ENCODE measurements around the gene TRIM41.
A peak's percentile ranks its signal among the peaks of the same experiment; 100 is the strongest.
"Not testable (repeated sequence)": the region's sequence is repeated elsewhere in the genome, so short reads cannot be mapped to it uniquely, and the experiment has no call there.

TRIM41 gene

GRCh38 chr5:181212080-181212479, 11.0 kb upstream of the TRIM41 start:
- DNase-seq = no peak

- DNase-seq = no peak
Measured at GRCh38 chr5:181212934-181213333, 10.1 kb upstream of the TRIM41 start.

GRCh38 chr5:181214249-181214648, 8.8 kb upstream of the TRIM41 start:
- not testable (repeated sequence) for DNase-seq

- peak; percentile 60 for DNase-seq
Measured at GRCh38 chr5:181215997-181216989, 6.8 kb upstream of the TRIM41 start.

- peak; percentile 69 for DNase-seq
Measured at GRCh38 chr5:181217111-181217802, 5.8 kb upstream of the TRIM41 start.

GRCh38 chr5:181217803-181218062, 5.3 kb upstream of the TRIM41 start:
- DNase-seq = peak; percentile 62

- no peak for DNase-seq
Measured at GRCh38 chr5:181218795-181219124, 4.3 kb upstream of the TRIM41 start.

- no peak for DNase-seq
Measured at GRCh38 chr5:181219262-181220177, 3.6 kb upstream of the TRIM41 start.

- DNase-seq = no peak
Measured at GRCh38 chr5:181220178-181220515, 2.9 kb upstream of the TRIM41 start.

- DNase-seq = peak; percentile 72
Measured at GRCh38 chr5:181221105-181221791, 1.8 kb upstream of the TRIM41 start.

- peak; percentile 90 for DNase-seq
Measured at GRCh38 chr5:181221792-181222629, 1.1 kb upstream of the TRIM41 start.

- DNase-seq = no peak
Measured at GRCh38 chr5:181222630-181223057, 437 bp upstream of the TRIM41 start.

GRCh38 chr5:181223729-181224389, 778 bp downstream of the TRIM41 start:
- DNase-seq = no peak

- DNase-seq = peak; percentile 46
Measured at GRCh38 chr5:181224390-181225229, 1.5 kb downstream of the TRIM41 start.

GRCh38 chr5:181229996-181230395, 6.9 kb downstream of the TRIM41 start:
- no peak for DNase-seq

- DNase-seq = no peak
Measured at GRCh38 chr5:181230551-181230950, 7.5 kb downstream of the TRIM41 start.

- DNase-seq = no peak
Measured at GRCh38 chr5:181231432-181231831, 8.4 kb downstream of the TRIM41 start.

- DNase-seq = no peak
Measured at GRCh38 chr5:181232593-181232992, 9.5 kb downstream of the TRIM41 start.

- no peak for DNase-seq
Measured at GRCh38 chr5:181233088-181233800, 10.2 kb downstream of the TRIM41 start.

Data from CD4-positive, alpha-beta T cell treated with Interleukin-6 for 4 hours (primary cell).